Osteoblast (primary cell): ENCODE data around the gene SLC12A5. TPM values are rescaled to one million over a fixed set of nuclear protein-coding genes. Genes with fewer than 3 reads are reported as not detected.

ENCODE experiments used
- DNase-seq: peaks from one replicate; pipeline ENCODE4 v3.0.0; 2011; ENCODE audit warnings: low spot score, mixed read lengths; ENCODE audit not compliant: insufficient read length; ENCODE audit errors: missing footprints
- H2AFZ ChIP-seq: 2 replicates; pipeline ENCODE4 v1.6.0; 2011; ENCODE audit warnings: mild to moderate bottlenecking, low read length
- H3K27ac ChIP-seq: 2 replicates; pipeline ENCODE4 v1.5.1; 2011; ENCODE audit warnings: mild to moderate bottlenecking, low read depth, low read length, moderate library complexity
- H3K27me3 ChIP-seq: 2 replicates; pipeline ENCODE4 v1.6.0; 2012; ENCODE audit warnings: mild to moderate bottlenecking, control low read depth, inconsistent platforms, low read length, moderate library complexity; ENCODE audit not compliant: insufficient read depth
- H3K36me3 ChIP-seq: 2 replicates; pipeline ENCODE4 v1.5.1; 2011; ENCODE audit warnings: mild to moderate bottlenecking, low read length, control low read depth, moderate library complexity; ENCODE audit not compliant: insufficient read depth
- H3K4me1 ChIP-seq: 2 replicates; pipeline ENCODE4 v1.5.1; 2011; ENCODE audit warnings: mild to moderate bottlenecking, low read length, control low read depth, moderate library complexity; ENCODE audit not compliant: insufficient read depth
- H3K4me2 ChIP-seq: 2 replicates; pipeline ENCODE4 v1.6.0; 2011; ENCODE audit warnings: mild to moderate bottlenecking, low read length; ENCODE audit not compliant: insufficient read depth
- H3K4me3 ChIP-seq: fragments of 200-600 bp; sonication (generic); 3 replicates; pipeline ENCODE4 v1.5.1; 2012; ENCODE audit warnings: mild to moderate bottlenecking, low read length, inconsistent platforms; ENCODE audit not compliant: insufficient read depth
- H3K79me2 ChIP-seq: 2 replicates; pipeline ENCODE4 v1.6.0; 2012; ENCODE audit warnings: mild to moderate bottlenecking, low read length, control low read depth, inconsistent platforms; ENCODE audit not compliant: insufficient read depth
- H3K9me3 ChIP-seq: 2 replicates; pipeline ENCODE4 v1.5.1; 2011; ENCODE audit warnings: low read depth, low read length, control low read depth
- H4K20me1 ChIP-seq: 2 replicates; pipeline ENCODE4 v1.6.0; 2012; ENCODE audit warnings: mild to moderate bottlenecking, low read length, control low read depth; ENCODE audit not compliant: insufficient read depth
- total RNA-seq: library from RNA; depleted of rRNA; stranded (reverse); fragments of >200 nt; gene quantifications from 2 replicates; pipeline ENCODE4 v1.2.3, GENCODE V29; 2012
- TF ChIP-seq, protein P1 (sequence below): IDR thresholded peaks from 2 replicates; pipeline ENCODE4 v1.5.1; 2011; ENCODE audit warnings: mild to moderate bottlenecking, low read depth, low read length, moderate library complexity; ENCODE audit errors: extremely low read depth

The SLC12A5 gene
- total RNA-seq, 1 donor = under 0.01 TPM

DNA sequence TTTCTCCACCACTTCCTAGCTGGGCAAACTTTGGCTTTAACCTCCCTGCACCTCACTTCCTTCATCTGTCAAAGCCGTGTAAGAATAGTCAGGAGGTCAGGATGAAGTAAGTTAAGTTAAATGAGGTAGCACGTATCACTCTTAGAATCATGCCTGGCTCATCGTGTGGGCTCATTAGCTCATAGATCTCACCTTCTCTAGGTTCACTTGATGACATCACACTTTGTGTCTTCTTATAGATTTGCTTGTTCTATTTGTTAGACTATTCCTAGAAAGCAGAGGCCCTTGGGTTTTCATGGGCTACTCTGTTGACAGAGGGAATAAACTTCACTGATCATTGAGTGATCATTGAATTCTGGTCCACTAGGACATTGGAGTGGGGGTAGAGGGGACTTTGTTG, 72.9 kb downstream of the SLC12A5 start:
- H3K4me2 ChIP-seq = no peak overlapping the region
- H3K9me3 ChIP-seq = no peaks in the 10 kb centered on the region
- H3K36me3 ChIP-seq = no peaks in the 10 kb centered on the region
- no peaks in the 10 kb centered on the region for H3K4me1 ChIP-seq
- H4K20me1 ChIP-seq = no peaks in the 10 kb centered on the region
- no peak overlapping the region for H3K4me3 ChIP-seq
- TF ChIP-seq, protein P1, sequence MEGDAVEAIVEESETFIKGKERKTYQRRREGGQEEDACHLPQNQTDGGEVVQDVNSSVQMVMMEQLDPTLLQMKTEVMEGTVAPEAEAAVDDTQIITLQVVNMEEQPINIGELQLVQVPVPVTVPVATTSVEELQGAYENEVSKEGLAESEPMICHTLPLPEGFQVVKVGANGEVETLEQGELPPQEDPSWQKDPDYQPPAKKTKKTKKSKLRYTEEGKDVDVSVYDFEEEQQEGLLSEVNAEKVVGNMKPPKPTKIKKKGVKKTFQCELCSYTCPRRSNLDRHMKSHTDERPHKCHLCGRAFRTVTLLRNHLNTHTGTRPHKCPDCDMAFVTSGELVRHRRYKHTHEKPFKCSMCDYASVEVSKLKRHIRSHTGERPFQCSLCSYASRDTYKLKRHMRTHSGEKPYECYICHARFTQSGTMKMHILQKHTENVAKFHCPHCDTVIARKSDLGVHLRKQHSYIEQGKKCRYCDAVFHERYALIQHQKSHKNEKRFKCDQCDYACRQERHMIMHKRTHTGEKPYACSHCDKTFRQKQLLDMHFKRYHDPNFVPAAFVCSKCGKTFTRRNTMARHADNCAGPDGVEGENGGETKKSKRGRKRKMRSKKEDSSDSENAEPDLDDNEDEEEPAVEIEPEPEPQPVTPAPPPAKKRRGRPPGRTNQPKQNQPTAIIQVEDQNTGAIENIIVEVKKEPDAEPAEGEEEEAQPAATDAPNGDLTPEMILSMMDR = no peak
- H3K27me3 ChIP-seq = peaks cover 47% of the 10 kb centered on the region
- H3K79me2 ChIP-seq = no peaks in the 10 kb centered on the region
- no peak overlapping the region for H3K27ac ChIP-seq
- DNase-seq = no peak
- H2AFZ ChIP-seq = no peak overlapping the region

DNA sequence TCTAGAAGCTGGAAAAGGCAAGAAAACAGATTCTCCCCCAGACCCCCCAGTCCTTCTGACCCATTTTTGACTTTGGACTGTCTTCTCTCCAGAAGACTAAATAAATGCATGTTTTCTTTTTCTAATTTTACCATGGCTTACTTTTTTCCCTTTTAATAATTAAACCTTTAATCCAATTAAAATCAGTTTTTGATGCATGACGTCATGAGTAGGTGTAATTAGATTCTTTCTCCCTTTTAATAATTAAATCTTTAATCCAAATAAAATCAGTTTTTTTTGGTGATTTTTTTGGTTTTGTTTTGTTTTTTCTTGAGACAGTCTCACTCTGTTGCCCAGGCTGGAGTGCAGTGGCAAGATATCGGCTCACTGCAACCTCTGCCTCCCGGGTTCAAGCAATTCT, 73.9 kb downstream of the SLC12A5 start:
- H3K27me3 ChIP-seq = peaks cover 48% of the 10 kb centered on the region
- DNase-seq = no peak
- no peak overlapping the region for H3K4me2 ChIP-seq
- no peaks in the 10 kb centered on the region for H3K79me2 ChIP-seq
- no peak overlapping the region for H3K27ac ChIP-seq
- H3K9me3 ChIP-seq = no peaks in the 10 kb centered on the region
- no peaks in the 10 kb centered on the region for H4K20me1 ChIP-seq
- no peaks in the 10 kb centered on the region for H3K36me3 ChIP-seq
- no peak overlapping the region for H2AFZ ChIP-seq
- TF ChIP-seq, protein P1 = no peak
- H3K4me3 ChIP-seq = no peak overlapping the region
- no peaks in the 10 kb centered on the region for H3K4me1 ChIP-seq

DNA sequence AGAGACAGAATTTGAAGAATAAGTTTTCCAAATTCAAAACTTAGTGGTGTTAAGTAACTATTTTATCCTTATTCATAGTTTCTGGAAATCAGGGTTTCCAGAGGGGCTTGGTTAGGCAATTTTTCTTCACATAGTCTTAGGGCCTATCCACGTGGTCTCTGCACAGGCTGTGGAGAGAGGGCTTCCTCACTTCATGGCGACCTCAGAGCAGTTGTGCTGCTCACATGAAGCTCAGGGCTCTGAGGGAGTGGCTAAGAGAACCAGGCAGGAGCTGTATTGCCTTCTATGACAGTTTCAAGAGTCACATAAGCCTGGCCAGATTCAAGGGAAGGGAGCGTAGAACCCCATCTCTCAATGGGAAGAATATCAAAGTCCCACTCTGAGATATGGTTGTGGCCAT, 75.2 kb downstream of the SLC12A5 start:
- H4K20me1 ChIP-seq = no peaks in the 10 kb centered on the region
- no peaks in the 10 kb centered on the region for H3K36me3 ChIP-seq
- H3K27me3 ChIP-seq = peaks cover 43% of the 10 kb centered on the region
- no peaks in the 10 kb centered on the region for H3K4me1 ChIP-seq
- H3K4me3 ChIP-seq = no peak overlapping the region
- no peak for DNase-seq
- no peak overlapping the region for H2AFZ ChIP-seq
- no peaks in the 10 kb centered on the region for H3K79me2 ChIP-seq
- no peak overlapping the region for H3K27ac ChIP-seq
- no peak overlapping the region for H3K4me2 ChIP-seq
- H3K9me3 ChIP-seq = no peaks in the 10 kb centered on the region
- TF ChIP-seq, protein P1 = no peak

DNA sequence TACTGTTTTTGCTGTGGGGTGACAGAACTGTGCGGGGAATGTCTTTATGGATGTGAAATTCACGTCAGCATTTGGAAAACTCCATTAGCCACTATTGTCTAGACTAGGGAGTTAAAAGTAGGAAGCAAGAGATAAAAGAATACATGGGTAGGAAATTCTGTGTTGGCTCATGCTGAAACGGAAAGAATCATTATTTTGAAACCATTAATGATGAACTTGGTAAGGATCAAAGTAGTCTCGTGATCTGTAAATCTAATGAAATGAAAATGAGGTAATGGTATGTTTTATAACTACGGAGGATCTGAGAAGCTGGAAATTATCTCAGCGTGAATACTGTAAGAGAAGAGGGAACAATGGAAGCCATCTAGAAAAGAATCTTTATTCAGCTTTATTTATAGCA, 78.0 kb downstream of the SLC12A5 start:
- Histone ChIP-seq H3K4me3 (no peak overlapping the region), H3K79me2 (no peaks in the 10 kb centered on the region), H4K20me1 (no peaks in the 10 kb centered on the region), H3K27me3 (peaks cover 37% of the 10 kb centered on the region), H3K9me3 (no peaks in the 10 kb centered on the region), H2AFZ (no peak overlapping the region), H3K4me2 (no peak overlapping the region), H3K4me1 (no peaks in the 10 kb centered on the region), H3K27ac (no peak overlapping the region), H3K36me3 (no peaks in the 10 kb centered on the region)
- TF ChIP-seq, protein P1 = no peak
- DNase-seq = no peak
